ENCODE measurements around the gene ANKRD33. TPM values are rescaled to one million over a fixed set of nuclear protein-coding genes. Genes with fewer than 3 reads are reported as not detected.

Gene ANKRD33
- total RNA-seq, 1 experiment from 2014 or later, result not detected

DNA sequence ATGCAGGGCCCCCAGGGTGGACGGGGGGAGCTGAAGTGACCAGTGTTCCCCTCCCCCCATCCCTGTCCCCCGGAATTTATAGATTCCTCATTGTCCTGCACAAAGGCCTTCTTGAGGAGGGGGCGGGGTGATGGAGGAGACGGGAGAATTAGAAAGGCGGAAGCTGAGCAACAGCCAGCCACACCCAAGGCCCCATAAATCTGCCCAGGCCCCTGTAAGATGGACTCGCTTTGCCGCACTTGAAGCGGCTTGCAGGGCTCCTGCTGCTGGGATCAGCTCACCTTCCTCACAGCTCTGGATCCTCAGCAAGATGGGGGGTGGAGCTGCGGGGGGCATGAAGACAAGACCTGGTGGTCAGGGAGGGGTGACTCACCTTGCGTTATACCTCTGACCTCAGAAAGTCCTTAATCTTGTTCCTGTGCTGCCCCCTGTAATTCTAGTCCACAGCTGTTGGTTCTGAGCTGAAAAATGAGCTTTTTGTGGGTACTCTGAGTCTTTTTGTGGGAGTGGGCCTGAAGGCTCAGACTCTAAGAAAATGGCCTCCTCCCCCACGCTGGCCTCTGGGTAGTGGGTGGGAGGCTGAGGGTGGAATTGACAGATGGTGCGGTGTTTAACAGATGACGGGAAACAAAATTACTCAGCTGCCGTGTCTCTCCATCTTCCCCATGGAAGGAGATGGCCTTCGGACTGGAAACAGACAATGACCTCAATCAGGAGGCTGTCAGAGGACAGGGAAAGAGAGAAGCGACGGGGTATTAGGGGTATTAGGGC, 15.8 kb upstream of the ANKRD33 start:
- H3K4me1 Mint-ChIP-seq (ENCODE audit: low read depth, unreplicated experiment), result peaks cover 5% of the 10 kb centered on the region

DNA sequence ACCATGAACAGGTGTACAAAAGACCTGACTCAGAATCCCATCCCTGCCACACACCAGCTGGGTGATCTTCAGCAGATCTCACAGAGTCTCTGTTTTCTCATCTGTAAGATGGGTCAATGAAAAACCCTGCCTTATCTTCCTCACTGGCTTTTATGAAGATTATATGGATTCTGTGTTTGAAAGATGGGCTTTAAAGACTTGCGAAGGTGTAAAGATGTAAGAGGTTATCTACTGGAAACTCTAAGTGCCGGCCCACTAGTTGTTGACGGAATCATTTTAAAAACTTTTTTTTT, 15.3 kb upstream of the ANKRD33 start:
- Mint-ChIP-seq H3K27me3 (ENCODE audit: unreplicated experiment) (peaks cover 64% of the 10 kb centered on the region), H3K9me3 (ENCODE audit: low read depth, unreplicated experiment) (no peaks in the 10 kb centered on the region), H3K4me1 (ENCODE audit: low read depth, unreplicated experiment) (peaks cover 5% of the 10 kb centered on the region), H3K27ac (ENCODE audit: unreplicated experiment) (no peak overlapping the region), H3K4me3 (ENCODE audit: low read depth, unreplicated experiment) (no peak overlapping the region), H3K36me3 (ENCODE audit: insufficient read depth, unreplicated experiment) (no peaks in the 10 kb centered on the region)
- CTCF ChIA-PET, result no interaction called here
- DNase-seq, result no peak
- BruUV-seq (replicated peaks), result no TSS peak
- TF ChIP-seq, protein P1, sequence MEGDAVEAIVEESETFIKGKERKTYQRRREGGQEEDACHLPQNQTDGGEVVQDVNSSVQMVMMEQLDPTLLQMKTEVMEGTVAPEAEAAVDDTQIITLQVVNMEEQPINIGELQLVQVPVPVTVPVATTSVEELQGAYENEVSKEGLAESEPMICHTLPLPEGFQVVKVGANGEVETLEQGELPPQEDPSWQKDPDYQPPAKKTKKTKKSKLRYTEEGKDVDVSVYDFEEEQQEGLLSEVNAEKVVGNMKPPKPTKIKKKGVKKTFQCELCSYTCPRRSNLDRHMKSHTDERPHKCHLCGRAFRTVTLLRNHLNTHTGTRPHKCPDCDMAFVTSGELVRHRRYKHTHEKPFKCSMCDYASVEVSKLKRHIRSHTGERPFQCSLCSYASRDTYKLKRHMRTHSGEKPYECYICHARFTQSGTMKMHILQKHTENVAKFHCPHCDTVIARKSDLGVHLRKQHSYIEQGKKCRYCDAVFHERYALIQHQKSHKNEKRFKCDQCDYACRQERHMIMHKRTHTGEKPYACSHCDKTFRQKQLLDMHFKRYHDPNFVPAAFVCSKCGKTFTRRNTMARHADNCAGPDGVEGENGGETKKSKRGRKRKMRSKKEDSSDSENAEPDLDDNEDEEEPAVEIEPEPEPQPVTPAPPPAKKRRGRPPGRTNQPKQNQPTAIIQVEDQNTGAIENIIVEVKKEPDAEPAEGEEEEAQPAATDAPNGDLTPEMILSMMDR (IDR thresholded peaks at IDR 0.05; ENCODE audit: unreplicated experiment), result no peak
- intact Hi-C loops (cut with micrococcal nuclease; ENCODE audit: unreplicated experiment), result no loop called here

More for the DNA sequence above, 15.8 kb upstream of the ANKRD33 start:
- intact Hi-C loops (cut with micrococcal nuclease; ENCODE audit: unreplicated experiment), result no loop called here
- H3K27me3 Mint-ChIP-seq (ENCODE audit: unreplicated experiment), result peaks cover 67% of the 10 kb centered on the region
- H3K4me3 Mint-ChIP-seq (ENCODE audit: low read depth, unreplicated experiment), result no peak overlapping the region
- no peak overlapping the region for H3K27ac Mint-ChIP-seq (ENCODE audit: unreplicated experiment)
- no peaks in the 10 kb centered on the region for H3K36me3 Mint-ChIP-seq (ENCODE audit: insufficient read depth, unreplicated experiment)
- H3K9me3 Mint-ChIP-seq (ENCODE audit: low read depth, unreplicated experiment), result no peaks in the 10 kb centered on the region
- CTCF ChIA-PET, result interaction anchor here (0.6 to 1.2 kb wide), 3 partner anchors 18 to 535 kb away, joined by 3 read pairs; no protein-coding TSS in a partner anchor
- no peak for DNase-seq
- TF ChIP-seq, protein P1 (IDR thresholded peaks at IDR 0.05; ENCODE audit: unreplicated experiment), result no peak
- BruUV-seq (replicated peaks), result no TSS peak

DNA sequence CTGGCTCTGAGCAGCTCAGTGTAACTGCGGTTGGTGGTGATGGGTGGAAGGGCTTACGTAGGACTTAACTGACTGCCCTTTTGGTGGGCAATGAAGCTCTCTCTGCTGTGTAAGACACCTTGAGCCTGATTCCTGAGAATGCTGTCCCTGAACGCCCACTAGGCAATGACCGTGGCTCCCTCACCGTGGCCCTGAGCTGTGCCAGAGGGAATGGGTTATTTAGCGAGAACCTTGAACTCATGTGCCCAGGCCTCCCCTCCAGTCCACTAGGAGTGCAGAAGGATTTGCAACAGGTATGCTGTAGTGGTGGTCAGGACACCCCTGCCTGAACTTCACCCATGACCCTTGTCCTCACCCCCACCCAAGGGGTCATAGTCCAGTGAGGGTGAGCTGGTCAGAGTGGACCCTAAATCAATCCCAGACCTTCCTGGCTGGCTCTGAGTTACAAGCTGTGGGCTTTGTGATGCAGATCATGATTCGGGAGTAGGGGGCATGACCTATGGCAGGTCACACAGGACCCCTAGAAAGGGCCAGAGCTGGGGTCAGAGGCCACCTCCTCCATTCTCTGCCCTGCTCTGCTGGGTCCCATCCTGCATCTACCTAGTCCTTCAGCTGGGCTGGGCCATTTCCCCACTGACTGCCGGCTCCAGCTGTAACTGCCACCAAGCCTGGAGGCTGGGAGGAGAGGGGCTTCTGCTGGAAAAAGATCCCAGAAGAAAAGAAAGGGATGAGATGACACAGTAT, 14.5 kb upstream of the ANKRD33 start:
- no TSS peak for BruUV-seq (replicated peaks)
- no peak for DNase-seq
- TF ChIP-seq, protein P1 (IDR thresholded peaks at IDR 0.05; ENCODE audit: unreplicated experiment), result no peak
- intact Hi-C loops (cut with micrococcal nuclease; ENCODE audit: unreplicated experiment), result no loop called here
- Mint-ChIP-seq H3K9me3 (ENCODE audit: low read depth, unreplicated experiment) (no peaks in the 10 kb centered on the region), H3K4me1 (ENCODE audit: low read depth, unreplicated experiment) (peaks cover 5% of the 10 kb centered on the region), H3K36me3 (ENCODE audit: insufficient read depth, unreplicated experiment) (no peaks in the 10 kb centered on the region), H3K27ac (ENCODE audit: unreplicated experiment) (no peak overlapping the region), H3K4me3 (ENCODE audit: low read depth, unreplicated experiment) (no peak overlapping the region), H3K27me3 (ENCODE audit: unreplicated experiment) (peaks cover 56% of the 10 kb centered on the region)
- CTCF ChIA-PET, result interaction anchor here (1.5 kb wide), 1 partner anchor 502 kb away, joined by 3 read pairs; no protein-coding TSS in a partner anchor

DNA sequence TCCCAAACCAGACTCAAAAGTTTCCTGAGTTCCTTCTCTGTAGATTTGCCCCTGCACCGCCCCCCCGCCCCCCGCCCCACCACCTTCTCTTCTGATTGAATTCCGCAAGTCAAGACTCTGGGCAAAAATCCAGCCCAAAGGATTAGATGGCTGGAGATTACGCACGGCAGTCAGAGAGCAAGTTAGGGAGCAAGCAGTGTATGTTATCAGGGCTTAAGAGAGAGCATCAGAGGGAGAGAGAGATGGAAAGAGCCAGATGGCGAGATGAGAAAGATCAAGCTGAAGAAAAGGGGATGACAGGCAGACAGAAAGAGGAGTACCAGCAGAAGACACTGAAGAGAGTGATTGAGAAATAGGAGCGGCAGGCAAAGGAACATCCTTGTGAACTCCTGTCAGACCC, 13.9 kb upstream of the ANKRD33 start:
- H3K36me3 Mint-ChIP-seq (ENCODE audit: insufficient read depth, unreplicated experiment), result no peaks in the 10 kb centered on the region
- no peaks in the 10 kb centered on the region for H3K9me3 Mint-ChIP-seq (ENCODE audit: low read depth, unreplicated experiment)
- CTCF ChIA-PET, result interaction anchor here (1.5 kb wide), 1 partner anchor 502 kb away, joined by 3 read pairs; no protein-coding TSS in a partner anchor
- peaks cover 50% of the 10 kb centered on the region for H3K27me3 Mint-ChIP-seq (ENCODE audit: unreplicated experiment)
- H3K4me1 Mint-ChIP-seq (ENCODE audit: low read depth, unreplicated experiment), result peaks cover 5% of the 10 kb centered on the region
- intact Hi-C loops (cut with micrococcal nuclease; ENCODE audit: unreplicated experiment), result loop anchor here (2.0 kb wide), 1 partner anchor 453 kb away; no protein-coding TSS in a partner anchor
- no peak overlapping the region for H3K4me3 Mint-ChIP-seq (ENCODE audit: low read depth, unreplicated experiment)
- TF ChIP-seq, protein P1 (IDR thresholded peaks at IDR 0.05; ENCODE audit: unreplicated experiment), result no peak
- BruUV-seq (replicated peaks), result no TSS peak
- no peak for DNase-seq
- no peak overlapping the region for H3K27ac Mint-ChIP-seq (ENCODE audit: unreplicated experiment)
